ENCODE measurements around the gene SMIM27.
"Not testable (repeated sequence)": the region's sequence is repeated elsewhere in the genome, so short reads cannot be mapped to it uniquely, and the experiment has no call there.

The SMIM27 gene

GRCh38 chr9:32545884-32546283, 6.2 kb upstream of the SMIM27 start:
- H4K20me1 ChIP-seq (ENCODE audit: insufficient read depth, low read length) = peaks cover 73% of the 10 kb centered on the region
- no peak overlapping the region for H3K9ac ChIP-seq (ENCODE audit: low read depth, low read length)
- no peak for ATAC-seq (ENCODE audit: insufficient read depth, low read depth)
- H3K4me1 ChIP-seq (ENCODE audit: insufficient read depth, low read length) = peaks cover 25% of the 10 kb centered on the region
- TF ChIP-seq CTCF (IDR thresholded peaks at IDR 0.05; ENCODE audit: borderline replicate concordance, extremely low read depth, low read length, poor library complexity, severe bottlenecking) (no peak), EZH2 (IDR thresholded peaks at IDR 0.05; ENCODE audit: borderline replicate concordance, low read depth, low read length, severe bottlenecking) (no peak)
- peaks cover 44% of the 10 kb centered on the region for H3K36me3 ChIP-seq (ENCODE audit: insufficient read depth, low read length)
- no peak for DNase-seq
- no peak overlapping the region for H3K4me2 ChIP-seq (ENCODE audit: insufficient read depth, low read length)
- H3K4me3 ChIP-seq (ENCODE audit: low read depth in 1 of 2, low read length in 2 of 2) = no peak overlapping the region
- H3K9me3 ChIP-seq (ENCODE audit: insufficient read depth, low read length, severe bottlenecking) = no peaks in the 10 kb centered on the region
- no peaks in the 10 kb centered on the region for H3K27me3 ChIP-seq (ENCODE audit: insufficient read depth, low read length, poor library complexity)
- no peak overlapping the region for H2AFZ ChIP-seq (ENCODE audit: low read depth, low read length)
- H3K79me2 ChIP-seq (ENCODE audit: insufficient read depth, low read length) = peaks cover 94% of the 10 kb centered on the region
- no peak overlapping the region for H3K27ac ChIP-seq (ENCODE audit: low read length)

GRCh38 chr9:32548213-32548612, 3.9 kb upstream of the SMIM27 start:
- not testable (repeated sequence) for H3K4me3 ChIP-seq (ENCODE audit: low read depth in 1 of 2, low read length in 2 of 2); H3K27ac ChIP-seq (ENCODE audit: low read length); H3K27me3 ChIP-seq (ENCODE audit: insufficient read depth, low read length, poor library complexity); DNase-seq; H3K9me3 ChIP-seq (ENCODE audit: insufficient read depth, low read length, severe bottlenecking); H3K9ac ChIP-seq (ENCODE audit: low read depth, low read length); H2AFZ ChIP-seq (ENCODE audit: low read depth, low read length); ATAC-seq (ENCODE audit: insufficient read depth, low read depth)
- Histone ChIP-seq H3K36me3 (ENCODE audit: insufficient read depth, low read length) (peaks cover 22% of the 10 kb centered on the region), H3K79me2 (ENCODE audit: insufficient read depth, low read length) (peaks cover 96% of the 10 kb centered on the region), H4K20me1 (ENCODE audit: insufficient read depth, low read length) (peaks cover 58% of the 10 kb centered on the region), H3K4me1 (ENCODE audit: insufficient read depth, low read length) (peaks cover 29% of the 10 kb centered on the region), H3K4me2 (ENCODE audit: insufficient read depth, low read length) (peak overlapping the region; percentile 73; the same call in 1 of the 2 replicates)

- no peak for DNase-seq
Observed at GRCh38 chr9:32550150-32550561, 2.0 kb upstream of the SMIM27 start.

More at GRCh38 chr9:32550150-32550561, 2.0 kb upstream of the SMIM27 start:
- peak overlapping the region; percentile 68 for H2AFZ ChIP-seq (ENCODE audit: low read depth, low read length)
- peak overlapping the region; percentile 77 for H3K27ac ChIP-seq (ENCODE audit: low read length)
- peaks cover 43% of the 10 kb centered on the region for H3K4me1 ChIP-seq (ENCODE audit: insufficient read depth, low read length)
- H3K4me3 ChIP-seq (ENCODE audit: low read depth in 1 of 2, low read length in 2 of 2) = peak overlapping the region; percentile 68 to 80
- peak overlapping the region; percentile 89 for H3K9ac ChIP-seq (ENCODE audit: low read depth, low read length)
- peaks cover 96% of the 10 kb centered on the region for H3K79me2 ChIP-seq (ENCODE audit: insufficient read depth, low read length)
- no peak for TF ChIP-seq CTCF (IDR thresholded peaks at IDR 0.05; ENCODE audit: borderline replicate concordance, extremely low read depth, low read length, poor library complexity, severe bottlenecking)
- no peak for TF ChIP-seq EZH2 (IDR thresholded peaks at IDR 0.05; ENCODE audit: borderline replicate concordance, low read depth, low read length, severe bottlenecking)
- no peaks in the 10 kb centered on the region for H3K9me3 ChIP-seq (ENCODE audit: insufficient read depth, low read length, severe bottlenecking)
- H3K36me3 ChIP-seq (ENCODE audit: insufficient read depth, low read length) = peaks cover 16% of the 10 kb centered on the region
- H3K4me2 ChIP-seq (ENCODE audit: insufficient read depth, low read length) = peak overlapping the region; percentile 73
- no peak for ATAC-seq (ENCODE audit: insufficient read depth, low read depth)
- no peaks in the 10 kb centered on the region for H3K27me3 ChIP-seq (ENCODE audit: insufficient read depth, low read length, poor library complexity)
- H4K20me1 ChIP-seq (ENCODE audit: insufficient read depth, low read length) = peaks cover 40% of the 10 kb centered on the region
